GM21367 (cell line): ENCODE results near the gene MAFF.

Experiments used
- ATAC-seq: cut with Tn5 transposase; IDR thresholded peaks from one replicate; pipeline ENCODE4 v1.9.1; 2021; ENCODE audit not compliant: unreplicated experiment

The MAFF gene

GRCh38 chr22:38246046-38246658 lies 44.4 kb downstream of the MAFF start:
- ATAC-seq: no peak

- no peak for ATAC-seq
These were observed 44.9 kb downstream of the MAFF start for GRCh38 chr22:38246692-38247091.

- no peak for ATAC-seq
These were observed 45.9 kb downstream of the MAFF start for GRCh38 chr22:38247713-38248112.

GRCh38 chr22:38248280-38248679 lies 46.5 kb downstream of the MAFF start:
- ATAC-seq: no peak

- no peak for ATAC-seq
These were observed 47.5 kb downstream of the MAFF start for GRCh38 chr22:38249301-38249700.

GRCh38 chr22:38249803-38250642 lies 48.2 kb downstream of the MAFF start:
- ATAC-seq: no peak

- ATAC-seq: no peak
These were observed 49.0 kb downstream of the MAFF start for GRCh38 chr22:38250643-38251340.

GRCh38 chr22:38251341-38251692 lies 49.5 kb downstream of the MAFF start:
- no peak for ATAC-seq

- ATAC-seq: no peak
These were observed 53.9 kb downstream of the MAFF start for GRCh38 chr22:38255697-38256096.

GRCh38 chr22:38257181-38257580 lies 55.4 kb downstream of the MAFF start:
- ATAC-seq: no peak

GRCh38 chr22:38257650-38258250 lies 56.0 kb downstream of the MAFF start:
- no peak for ATAC-seq

- no peak for ATAC-seq
These were observed 57.1 kb downstream of the MAFF start for GRCh38 chr22:38258895-38259294.

- no peak for ATAC-seq
These were observed 57.6 kb downstream of the MAFF start for GRCh38 chr22:38259370-38259769.

- ATAC-seq: no peak
These were observed 59.2 kb downstream of the MAFF start for GRCh38 chr22:38260761-38261681.

- no peak for ATAC-seq
These were observed 60.4 kb downstream of the MAFF start for GRCh38 chr22:38262051-38262795.

GRCh38 chr22:38264322-38264843 lies 62.6 kb downstream of the MAFF start:
- no peak for ATAC-seq
